T47D (cell line): ENCODE measurements around the gene PODN.

Experiments
- DNase-seq, 2 experiments: peaks; one replicate each; pipeline versions ENCODE4 v3.0.0 to v3.0.0-alpha.2; 2011 to 2012; ENCODE audit warnings: low read depth in 1 of 2, low spot score in 1 of 2
- JUND ChIP-seq: IDR thresholded peaks from 2 replicates; pipeline ENCODE4 v1.6.1; 2012; ENCODE audit warnings: low read depth
- in situ Hi-C: cut with HindIII; loops from 2 replicates; pipeline ENCODE4 v1.10.0; 2016; ENCODE audit warnings: low sequenced_read_pairs, low pct_unique_long_range_greater_than_20kb

The PODN gene

GRCh38 chr1:53090227-53091147, 28.5 kb downstream of the PODN start:
- no peak for DNase-seq
- in situ Hi-C loops, result no loop called here

GRCh38 chr1:53091841-53092645, 30.0 kb downstream of the PODN start:
- DNase-seq, result no peak
- in situ Hi-C loops, result no loop called here

More at GRCh38 chr1:53090227-53091147, 28.5 kb downstream of the PODN start:
- no peak for TF ChIP-seq JUND

GRCh38 chr1:53092659-53093450, 30.8 kb downstream of the PODN start:
- DNase-seq, result no peak

More at GRCh38 chr1:53091841-53092645, 30.0 kb downstream of the PODN start:
- TF ChIP-seq JUND, result no peak

GRCh38 chr1:53093451-53093754, 31.4 kb downstream of the PODN start:
- in situ Hi-C loops, result no loop called here
- DNase-seq, result no peak
- TF ChIP-seq JUND, result no peak

More at GRCh38 chr1:53092659-53093450, 30.8 kb downstream of the PODN start:
- in situ Hi-C loops, result no loop called here
- TF ChIP-seq JUND, result no peak

DNA sequence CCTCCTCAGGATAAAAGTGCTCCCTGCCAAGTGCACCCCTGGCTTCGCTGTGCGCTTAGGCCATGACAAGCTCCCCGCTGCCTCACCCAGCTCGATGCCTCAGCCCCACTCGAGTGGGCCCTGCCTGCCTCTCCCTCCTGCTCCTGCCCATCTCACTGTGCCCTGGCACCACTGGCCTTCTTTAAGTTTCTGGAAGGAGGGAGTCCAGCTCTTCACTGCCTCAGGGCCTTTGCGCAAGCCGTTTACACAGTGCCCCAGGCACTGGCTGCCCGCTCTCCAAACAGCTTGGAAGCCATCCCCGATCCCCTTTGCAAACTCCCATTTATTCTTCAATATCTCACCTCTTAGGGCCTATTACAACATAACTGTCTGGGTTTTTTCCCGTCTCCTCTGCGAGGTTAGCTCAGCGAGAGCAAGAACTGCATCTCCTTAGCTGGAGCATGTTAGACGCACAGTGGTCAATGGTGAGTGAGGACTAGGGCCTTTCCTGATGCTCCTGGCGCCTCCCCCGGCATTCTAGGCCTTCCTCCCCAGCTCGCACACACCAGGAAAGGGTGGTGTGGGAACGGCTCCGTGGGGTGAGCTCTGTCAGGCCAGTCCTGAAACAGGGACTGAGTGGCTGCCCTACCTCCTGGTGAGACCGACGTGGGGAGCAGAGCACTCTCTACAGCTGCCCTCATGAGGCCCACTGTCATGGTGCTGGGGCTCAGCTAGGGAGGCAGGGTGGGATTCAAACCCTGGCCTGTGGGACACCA, 31.9 kb downstream of the PODN start:
- no peak for DNase-seq
- in situ Hi-C loops, result no loop called here
- no peak for TF ChIP-seq JUND

GRCh38 chr1:53094533-53094919, 32.5 kb downstream of the PODN start:
- in situ Hi-C loops, result no loop called here
- DNase-seq, result no peak
- no peak for TF ChIP-seq JUND

DNA sequence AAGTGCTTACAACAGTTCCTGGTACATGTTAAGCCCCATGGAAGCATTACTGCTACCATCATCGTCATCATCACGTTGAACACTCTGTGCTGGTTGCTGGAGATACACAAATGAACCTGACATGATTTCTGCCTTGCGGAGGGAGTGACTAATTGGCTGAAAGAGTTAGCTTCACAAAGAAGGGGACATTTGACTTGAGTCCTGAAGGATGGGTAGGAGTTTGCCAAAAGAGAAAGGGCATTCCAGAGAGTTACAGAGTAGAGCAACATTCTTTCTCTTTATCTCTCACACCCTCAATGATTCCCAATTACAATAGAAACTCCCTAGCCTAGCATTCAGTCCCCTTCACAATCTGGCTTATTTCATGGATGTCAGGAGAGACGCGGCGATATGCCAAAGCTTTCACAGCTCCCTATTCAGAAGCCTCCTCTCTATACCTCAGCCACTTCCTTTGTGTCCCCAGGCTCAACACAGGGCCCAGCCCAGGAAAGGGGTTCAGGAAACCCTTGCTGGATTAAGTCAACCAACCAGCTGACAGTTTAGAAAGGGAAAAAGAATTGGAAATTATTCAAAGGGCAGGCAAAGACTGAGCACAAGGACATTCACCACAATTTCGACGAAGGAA, 42.4 kb downstream of the PODN start:
- in situ Hi-C loops, result no loop called here
- no peak for TF ChIP-seq JUND
- no peak for DNase-seq

DNA sequence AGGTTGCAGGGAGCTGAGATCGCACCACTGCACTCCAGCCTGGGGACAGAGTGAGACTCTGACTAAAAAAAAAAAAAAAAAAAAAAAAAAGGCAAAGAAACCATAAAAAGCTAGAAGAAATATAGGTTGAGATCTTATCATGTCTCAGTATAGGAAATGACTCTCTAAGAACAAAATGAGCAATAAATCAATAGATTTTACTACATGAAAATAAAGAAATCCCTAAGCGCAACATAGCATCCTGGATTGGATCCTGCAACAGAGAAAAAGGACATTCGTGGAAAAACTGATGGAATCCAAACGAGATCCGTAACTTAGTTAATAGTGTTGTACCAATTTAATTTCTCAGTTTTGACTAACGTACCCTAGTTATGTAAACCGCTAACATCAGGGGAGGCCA, 45.1 kb downstream of the PODN start:
- in situ Hi-C loops, result no loop called here
- TF ChIP-seq JUND, result no peak

DNA sequence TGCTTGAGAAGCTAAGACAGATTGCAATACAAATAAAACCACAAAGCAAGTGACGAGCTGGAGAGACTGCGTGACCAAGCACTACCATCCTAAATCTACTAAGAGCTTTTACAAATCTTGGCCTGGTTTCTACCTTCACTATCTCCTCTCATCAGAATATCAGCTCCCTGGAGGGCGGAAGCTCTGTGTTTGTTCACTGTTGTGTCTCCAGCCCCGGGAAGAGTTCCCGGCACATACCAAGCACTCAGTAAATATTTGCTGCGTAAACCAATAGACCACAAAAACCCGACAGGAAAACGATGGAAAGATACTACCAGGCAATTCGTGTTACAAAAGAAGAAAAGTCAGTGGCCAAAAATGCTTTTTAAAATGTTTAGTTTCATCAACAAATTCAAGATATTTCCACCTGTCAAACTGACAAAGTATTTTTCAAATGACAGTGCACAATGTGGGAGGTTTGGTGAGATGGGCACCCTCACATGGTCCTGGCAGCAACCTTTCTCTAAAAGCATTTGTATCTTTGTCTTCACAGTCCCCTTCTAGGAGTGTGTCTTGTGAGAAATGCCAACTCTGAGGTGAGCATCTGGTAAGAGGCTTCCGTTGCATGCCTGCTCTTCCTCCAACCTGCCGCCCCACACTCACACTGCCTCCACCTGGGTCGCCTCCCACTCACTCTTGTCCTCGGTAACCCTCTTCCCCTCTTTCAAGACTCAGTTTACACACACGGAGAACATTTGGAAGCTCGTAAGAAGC, 45.7 kb downstream of the PODN start:
- peak; percentile 55 to 88 for DNase-seq
- in situ Hi-C loops, result no loop called here
- no peak for TF ChIP-seq JUND

More for the DNA sequence above, 45.1 kb downstream of the PODN start:
- no peak for DNase-seq

- no peak for TF ChIP-seq JUND
- DNase-seq, result no peak
- in situ Hi-C loops, result no loop called here
These were observed 46.9 kb downstream of the PODN start for GRCh38 chr1:53108646-53109580.
